ENCODE measurements around the gene SLC30A1. TPM values are rescaled to one million over a fixed set of nuclear protein-coding genes. Genes with fewer than 3 reads are reported as not detected.
"Not testable (repeated sequence)": the region's sequence is repeated elsewhere in the genome, so short reads cannot be mapped to it uniquely, and the experiment has no call there.

The SLC30A1 gene
- total RNA-seq: 10 to 100 TPM; 34.1 to 55.5 (median 45.2) TPM

GRCh38 chr1:211578640-211579439, at the start of gene SLC30A1:
SLC30A1 (minus strand) TSS chr1:211579161; CDS start chr1:211578612, 549 bp downstream.
- intact Hi-C loops (cut with DNase I; ENCODE audit: low total_unique reads): no loop called here
- no peak for TF ChIP-seq CTCF (IDR thresholded peaks at IDR 0.05)
- peak in 1 of 2 donors; percentile 39 for TF ChIP-seq POLR2A (IDR thresholded peaks at IDR 0.05)
- WGBS, 2 donors: 0% methylated on average over 24 to 47 of the region's 98 CpGs

GRCh38 chr1:211628417-211628816, 49.5 kb upstream of the SLC30A1 start:
- TF ChIP-seq CTCF (IDR thresholded peaks at IDR 0.05) (no peak), POLR2A (IDR thresholded peaks at IDR 0.05) (no peak)
- no peak for DNase-seq (ENCODE audit: low spot score in 2 of 2)
- intact Hi-C loops (cut with DNase I; ENCODE audit: low total_unique reads): no loop called here
- no peak overlapping the region for H3K4me3 ChIP-seq (ENCODE audit: low read depth, poor library complexity, severe bottlenecking)
- WGBS, 2 donors: 73 to 75% methylated on average over 4 of the region's 4 CpGs

More at GRCh38 chr1:211578640-211579439, at the start of gene SLC30A1:
- H3K4me3 ChIP-seq (ENCODE audit: low read depth, poor library complexity, severe bottlenecking): peak within 1 kb of the TSS; percentile 98
- DNase-seq (ENCODE audit: low spot score in 2 of 2): peak; percentile 99 to 100

GRCh38 chr1:211627259-211627658, 48.3 kb upstream of the SLC30A1 start:
- no peak overlapping the region for H3K4me3 ChIP-seq (ENCODE audit: low read depth, poor library complexity, severe bottlenecking)

GRCh38 chr1:211625866-211626265, 46.9 kb upstream of the SLC30A1 start:
- intact Hi-C loops (cut with DNase I; ENCODE audit: low total_unique reads); DNase-seq (ENCODE audit: low spot score in 2 of 2); H3K4me3 ChIP-seq (ENCODE audit: low read depth, poor library complexity, severe bottlenecking): not testable (repeated sequence)
- whole genome bisulfite sequencing, 2 donors: 93 to 95% methylated on average over 7 of the region's 7 CpGs

More at GRCh38 chr1:211627259-211627658, 48.3 kb upstream of the SLC30A1 start:
- 90 to 93% methylated on average over 4 of the region's 4 CpGs for WGBS, 2 donors
- intact Hi-C loops (cut with DNase I; ENCODE audit: low total_unique reads): no loop called here
- DNase-seq (ENCODE audit: low spot score in 2 of 2): no peak
- TF ChIP-seq POLR2A (IDR thresholded peaks at IDR 0.05) (no peak), CTCF (IDR thresholded peaks at IDR 0.05) (no peak)

GRCh38 chr1:211625040-211625439, 46.1 kb upstream of the SLC30A1 start:
- DNase-seq (ENCODE audit: low spot score in 2 of 2): peak in 1 of 2 donors; percentile 41
- 72 to 77% methylated on average over 2 of the region's 2 CpGs for WGBS, 2 donors
- TF ChIP-seq POLR2A (IDR thresholded peaks at IDR 0.05): no peak
- TF ChIP-seq CTCF (IDR thresholded peaks at IDR 0.05): no peak
- intact Hi-C loops (cut with DNase I; ENCODE audit: low total_unique reads): no loop called here
- no peak overlapping the region for H3K4me3 ChIP-seq (ENCODE audit: low read depth, poor library complexity, severe bottlenecking)

GRCh38 chr1:211623515-211623914, 44.6 kb upstream of the SLC30A1 start:
- DNase-seq (ENCODE audit: low spot score in 2 of 2): no peak
- intact Hi-C loops (cut with DNase I; ENCODE audit: low total_unique reads): loop anchor here (5.0 kb wide), 1 partner anchor 1131 kb away; no protein-coding TSS in a partner anchor
- 74 to 85% methylated on average over 3 of the region's 3 CpGs for WGBS, 2 donors
- TF ChIP-seq POLR2A (IDR thresholded peaks at IDR 0.05): no peak
- TF ChIP-seq CTCF (IDR thresholded peaks at IDR 0.05): no peak
- H3K4me3 ChIP-seq (ENCODE audit: low read depth, poor library complexity, severe bottlenecking): no peak overlapping the region

Data from lower leg skin (tissue), 4 donors.